NCI-H510A (cell line): Measurements from ENCODE around the gene LTO1.

Experiments used
- DNase-seq: peaks from one replicate; lab custom pipeline; 2025; lab: John Stamatoyannopoulos, UW

The LTO1 gene

GRCh38 chr11:69674886-69675714 lies at the start of gene LTO1:
LTO1 (minus strand) TSS chr11:69675353; CDS start chr11:69675239, 114 bp downstream.
- DNase-seq: peak; percentile 81

GRCh38 chr11:69721745-69722144 lies 46.6 kb upstream of the LTO1 start:
- DNase-seq: no peak

GRCh38 chr11:69721106-69721505 lies 46.0 kb upstream of the LTO1 start:
- DNase-seq: no peak

DNA sequence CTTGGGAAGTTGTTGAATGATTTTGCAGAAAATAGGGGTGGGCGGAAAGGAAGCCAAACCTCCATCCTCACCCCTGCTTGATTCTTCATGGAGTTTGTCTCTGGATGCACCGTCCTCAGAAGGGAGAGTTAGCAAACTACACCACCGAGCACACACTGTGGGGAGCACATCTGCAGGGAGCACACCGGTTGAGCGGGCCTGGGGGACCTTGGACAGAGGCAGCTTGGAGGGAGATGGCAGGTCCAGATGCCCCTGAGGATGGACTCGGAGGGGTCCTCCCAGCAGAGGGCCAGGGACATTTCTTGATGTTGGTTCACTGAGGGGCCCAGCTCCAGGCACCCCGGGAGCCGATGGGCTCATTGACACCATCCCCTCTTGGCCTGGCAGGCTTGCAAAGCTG lies 43.8 kb upstream of the LTO1 start:
- DNase-seq: no peak

DNA sequence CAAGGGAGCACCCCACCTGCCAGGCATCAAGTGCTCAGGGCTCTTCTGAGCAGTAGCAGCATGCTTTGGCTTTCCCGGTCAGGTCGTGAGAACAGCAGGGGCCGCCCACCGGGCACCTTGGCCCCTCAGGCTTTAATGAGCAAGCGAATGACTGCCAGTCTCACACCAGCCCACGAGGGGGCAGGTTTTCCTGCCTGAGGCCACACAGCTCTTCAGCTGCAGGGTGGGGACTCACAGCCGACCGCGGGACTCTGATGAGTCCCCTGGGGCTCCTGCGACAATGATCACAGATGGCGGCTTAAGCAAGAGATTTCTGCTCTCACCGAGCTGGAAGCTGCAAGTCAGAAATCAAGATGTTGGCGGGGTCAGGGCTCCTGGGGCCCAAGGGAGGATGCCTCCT lies 43.0 kb upstream of the LTO1 start:
- DNase-seq: no peak

DNA sequence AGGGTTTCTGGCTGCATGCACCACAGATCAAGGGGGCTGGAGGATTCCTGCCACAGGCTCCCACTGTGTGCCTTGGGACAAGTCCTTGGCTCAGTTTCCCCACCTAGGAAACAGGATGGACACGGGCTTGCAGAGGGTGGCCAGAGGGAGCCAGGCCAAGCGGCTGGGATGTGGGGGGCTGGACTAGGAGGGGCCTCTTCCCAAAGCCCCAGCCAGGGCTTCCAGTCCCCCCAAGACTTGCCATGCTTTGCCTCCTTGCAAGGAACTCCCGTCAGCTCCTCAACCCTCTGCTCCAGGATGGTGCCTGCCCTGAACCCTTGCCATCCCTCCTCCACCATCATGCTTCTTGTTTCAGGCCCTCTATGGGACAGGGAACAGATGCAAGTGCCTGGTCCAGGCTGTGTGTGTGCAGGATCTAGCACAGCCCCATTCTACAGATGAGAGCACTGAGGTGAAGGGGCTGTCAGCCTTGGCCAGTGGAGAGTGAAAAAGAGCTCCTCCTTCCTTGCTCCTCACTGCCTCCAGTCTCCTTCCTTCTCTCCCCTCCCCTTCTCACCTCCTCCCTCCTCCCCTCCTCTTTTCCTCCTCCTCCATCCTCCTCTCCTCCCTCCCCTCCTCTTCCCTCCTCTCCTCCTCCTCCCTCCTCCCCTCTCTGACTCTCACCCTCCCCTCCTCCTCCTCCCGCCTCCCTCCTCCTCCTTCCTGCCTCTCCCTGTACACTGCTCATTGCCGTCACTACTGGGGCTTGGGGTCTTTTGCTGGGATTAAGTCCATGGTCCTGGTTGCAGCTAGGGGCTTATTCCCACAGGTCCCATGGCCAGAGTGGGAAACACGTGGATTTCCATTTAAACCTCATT lies 42.0 kb upstream of the LTO1 start:
- no peak for DNase-seq

DNA sequence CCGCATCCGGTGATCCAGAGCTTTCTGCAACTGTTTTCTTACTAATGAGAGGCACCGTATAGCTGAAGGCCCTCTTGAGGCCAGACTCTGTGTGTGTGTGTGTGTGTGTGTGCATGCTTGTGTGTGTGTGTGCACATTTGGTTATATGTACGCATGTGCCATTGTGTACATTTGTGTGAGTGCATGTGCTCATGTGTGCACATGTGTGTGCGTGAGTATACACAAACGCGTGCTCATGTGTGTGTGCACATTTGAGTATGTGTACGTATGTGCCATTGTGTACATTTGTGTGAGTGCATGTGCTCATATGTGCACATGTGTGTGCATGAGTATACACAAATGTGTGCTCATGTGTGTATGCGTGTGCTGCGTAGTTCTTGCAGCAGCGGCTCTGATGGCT lies 40.9 kb upstream of the LTO1 start:
- DNase-seq: no peak

DNA sequence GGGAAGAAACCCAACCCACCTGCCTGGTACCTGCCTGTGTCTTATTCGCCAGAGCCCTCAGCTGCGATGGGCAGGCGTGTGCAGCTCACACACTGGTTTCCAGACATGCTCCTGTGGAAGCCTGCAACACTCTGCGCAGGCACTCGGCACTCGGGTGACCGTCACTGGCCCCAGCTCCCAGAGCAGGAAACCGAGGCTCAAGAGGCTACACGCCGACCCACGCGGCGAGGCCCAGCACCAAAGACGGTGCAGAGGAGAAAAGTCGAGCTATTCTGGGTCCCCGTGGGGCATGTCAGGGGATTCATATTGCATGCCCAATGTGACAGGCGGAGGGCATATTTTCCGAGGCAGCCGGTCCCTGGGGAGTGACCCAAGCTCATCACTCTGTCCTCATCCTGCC lies 40.3 kb upstream of the LTO1 start:
- no peak for DNase-seq

GRCh38 chr11:69711822-69712801 lies 37.0 kb upstream of the LTO1 start:
- DNase-seq: no peak

- no peak for DNase-seq
These were observed 33.7 kb upstream of the LTO1 start for GRCh38 chr11:69708736-69709401.

GRCh38 chr11:69707176-69707575 lies 32.0 kb upstream of the LTO1 start:
- DNase-seq: no peak

DNA sequence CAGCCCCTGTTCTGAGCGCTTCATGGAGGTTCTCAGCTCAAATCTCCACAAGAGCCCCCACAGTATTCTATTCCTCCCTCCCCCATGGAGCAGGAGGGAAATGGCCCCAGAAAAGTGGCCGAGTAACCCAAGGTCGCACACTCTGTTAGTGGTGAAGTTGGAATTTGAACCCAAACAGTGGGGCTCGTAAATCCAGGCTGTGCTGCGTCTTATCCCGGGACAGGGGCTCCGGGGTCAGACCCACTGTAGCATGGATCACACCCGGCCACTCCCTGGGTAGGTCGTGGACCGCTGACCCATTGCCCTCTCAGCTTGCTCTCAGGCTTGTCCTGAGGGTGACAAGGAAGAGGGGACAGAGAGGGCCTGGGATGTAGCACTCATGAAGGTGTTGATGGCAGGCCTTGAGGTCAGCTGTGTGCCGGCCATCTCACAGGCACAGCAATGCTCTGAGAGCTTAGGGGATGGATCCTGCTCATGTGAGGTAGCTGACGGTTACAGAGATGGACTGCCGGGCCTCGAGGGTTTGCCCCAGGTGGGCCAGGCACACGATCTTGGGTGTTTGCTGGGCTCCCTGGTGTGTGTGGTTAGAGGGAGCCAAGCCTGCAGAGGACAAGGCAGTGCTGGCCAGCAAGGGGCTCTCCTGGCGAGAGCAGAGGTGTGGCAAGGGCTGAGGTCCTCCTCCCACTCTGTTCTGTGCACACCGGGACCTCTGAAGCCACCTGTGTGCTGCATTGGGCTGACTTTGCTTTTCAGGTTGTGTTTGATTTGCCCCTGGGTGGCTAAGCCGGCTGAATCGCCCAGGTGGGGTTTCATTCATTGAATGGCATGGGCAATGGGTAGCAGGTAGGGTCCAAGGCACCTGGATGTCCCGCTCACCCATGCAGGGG lies 31.0 kb upstream of the LTO1 start:
- DNase-seq: no peak

DNA sequence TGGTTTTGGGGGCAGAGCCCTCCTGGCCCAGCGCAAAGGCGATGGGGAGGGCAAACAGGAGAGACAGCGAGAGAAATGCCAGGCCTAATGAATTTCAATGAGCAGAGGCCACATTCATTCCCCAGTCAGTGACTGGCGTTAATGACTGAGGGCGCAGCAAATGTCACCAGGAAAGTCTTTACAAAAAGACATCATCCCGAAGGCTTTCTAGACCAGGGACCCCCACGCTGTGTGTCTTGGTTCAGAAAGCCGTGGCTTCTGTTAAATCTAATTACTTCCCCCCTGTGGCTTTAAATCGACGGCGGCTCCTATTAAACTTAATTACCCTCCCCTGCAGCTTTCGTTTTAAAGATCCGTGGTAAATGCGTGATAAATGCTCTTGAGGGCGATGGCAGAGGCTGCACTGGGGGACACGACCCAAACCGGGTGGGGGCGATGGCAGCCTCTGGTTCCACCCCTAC lies 30.2 kb upstream of the LTO1 start:
- DNase-seq: no peak

DNA sequence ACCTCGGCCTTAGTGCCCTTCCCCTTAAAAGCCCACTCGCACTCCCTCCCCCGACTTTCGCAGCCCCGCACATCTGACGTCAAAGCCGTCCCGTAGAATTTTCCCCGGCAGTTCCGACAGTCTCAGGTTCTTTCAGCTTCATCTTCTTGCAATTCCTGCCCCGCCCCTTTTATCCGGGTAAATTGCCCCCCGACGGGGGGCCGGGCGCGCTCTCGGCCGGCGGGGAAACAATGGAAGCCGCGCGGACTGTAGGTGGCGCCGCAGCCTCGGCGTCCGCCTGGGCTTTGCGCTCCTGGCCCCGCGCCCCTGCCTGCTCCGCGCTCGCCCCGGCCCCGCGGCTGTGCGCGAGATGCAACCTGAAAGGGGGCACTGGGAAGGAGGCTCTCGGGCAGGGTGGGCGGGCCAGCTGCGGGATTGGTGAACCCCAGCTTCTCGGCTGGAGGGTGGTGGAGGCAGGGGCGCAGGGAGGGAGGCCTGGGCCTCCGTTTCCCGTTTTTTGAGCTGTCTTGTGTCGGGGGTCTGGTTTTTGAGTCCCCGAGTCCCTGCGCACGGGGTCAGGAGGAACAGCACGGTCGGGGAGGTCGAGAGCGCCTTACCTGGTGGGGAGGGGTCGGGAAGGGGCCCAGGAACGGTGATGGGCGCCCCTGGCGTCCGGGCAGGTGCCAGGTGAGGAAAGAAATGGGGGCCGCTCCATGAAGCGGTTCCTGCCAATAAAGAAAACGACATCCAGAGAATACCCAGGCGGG lies 29.5 kb upstream of the LTO1 start:
- DNase-seq: peak; percentile 24

DNA sequence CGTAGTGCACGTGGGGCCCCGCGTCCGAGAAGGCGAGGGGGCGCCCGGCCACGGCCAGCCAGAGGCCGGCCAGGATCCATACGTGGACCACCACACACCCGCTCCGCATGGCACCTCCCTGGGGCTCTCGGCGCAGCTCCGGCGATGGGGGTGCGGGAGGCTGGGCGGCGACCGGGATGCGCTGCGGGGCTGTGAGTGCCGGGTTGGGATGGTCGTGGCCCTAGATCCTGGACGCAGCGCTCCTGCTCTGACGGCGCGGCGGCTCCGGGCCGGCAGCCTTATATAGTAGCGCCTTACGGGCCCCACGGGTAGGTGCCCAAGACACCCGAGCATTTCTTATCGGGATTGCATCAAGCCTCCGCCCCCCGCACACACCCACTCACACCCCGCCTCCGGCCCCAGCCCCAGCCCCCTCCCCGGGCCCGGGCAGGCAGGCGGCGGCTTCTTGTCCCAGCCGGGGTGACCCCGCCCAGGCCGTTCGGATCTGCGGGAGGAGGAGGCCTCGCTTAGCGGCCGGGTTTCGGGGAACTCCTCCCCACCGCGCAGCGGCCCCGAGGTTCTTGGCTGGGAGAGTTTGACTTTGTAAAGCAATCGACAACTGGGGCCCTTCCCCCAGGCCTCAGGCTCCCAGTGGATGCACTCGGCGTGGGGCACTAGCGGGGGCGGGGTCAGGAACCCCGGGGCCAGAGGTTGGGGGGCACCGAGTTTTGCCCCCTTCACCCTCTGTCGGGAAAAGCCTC lies 28.8 kb upstream of the LTO1 start, which contains the start of gene FGF19:
FGF19 (minus strand) TSS at position 255 of the 740 bp plus-strand sequence; CDS start at position 109, 146 bp downstream.
- no peak for DNase-seq

GRCh38 chr11:69703453-69703767 lies 28.3 kb upstream of the LTO1 start:
- no peak for DNase-seq

- DNase-seq: no peak
These were observed 27.8 kb upstream of the LTO1 start for GRCh38 chr11:69702769-69703452.

DNA sequence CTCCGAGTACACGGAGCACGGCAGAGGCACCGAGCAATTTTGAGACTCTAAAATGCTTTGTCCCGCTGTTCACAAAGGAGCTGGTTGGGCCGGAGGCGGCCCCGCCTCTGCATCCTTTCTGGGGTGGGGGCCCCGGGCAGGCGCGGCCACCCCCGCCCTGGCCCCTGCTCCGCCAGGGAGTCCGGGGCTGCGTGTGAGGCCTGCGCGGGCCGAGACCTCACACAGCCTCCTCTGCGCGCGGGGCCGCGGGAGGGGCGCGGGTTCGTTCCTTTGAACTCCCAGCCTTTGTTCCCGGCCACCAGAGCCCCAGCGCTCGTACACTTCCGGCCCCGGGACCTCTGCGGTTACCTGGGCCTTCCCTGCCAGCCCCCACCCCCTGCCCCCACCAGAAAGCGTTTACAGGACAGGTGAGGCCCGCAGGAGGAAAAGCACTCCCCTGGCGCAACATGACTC lies 27.1 kb upstream of the LTO1 start:
- no peak for DNase-seq
